GM19468 (cell line): ENCODE data around the gene CLSTN2.

Experiments
- ATAC-seq: cut with Tn5 transposase; IDR thresholded peaks from one replicate; pipeline ENCODE4 v1.9.1; 2021; ENCODE audit warnings: mild to moderate bottlenecking, moderate library complexity, moderate number of reproducible peaks; ENCODE audit not compliant: unreplicated experiment; ENCODE audit errors: extremely low read depth

CLSTN2 gene

DNA sequence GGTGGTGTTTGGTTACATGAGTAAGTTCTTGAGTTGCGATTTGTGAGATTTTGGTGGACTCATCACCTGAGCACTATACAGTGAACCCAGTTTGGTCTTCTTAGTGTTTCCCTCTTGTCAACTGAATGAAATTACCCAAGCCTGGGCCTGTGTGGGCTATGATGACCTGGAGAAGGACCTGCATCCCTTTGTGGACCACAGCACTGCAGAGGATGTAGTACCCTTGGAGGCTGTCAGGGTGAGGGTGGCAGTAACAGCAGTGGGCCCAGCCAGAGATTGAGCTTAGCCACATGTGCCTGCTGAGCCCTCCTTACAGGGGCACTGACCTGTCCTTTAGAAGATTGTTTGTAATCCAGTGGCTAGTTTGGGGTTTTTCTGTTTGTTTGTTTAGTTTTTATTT is 492.8 kb downstream of the CLSTN2 start:
- ATAC-seq, result no peak

DNA sequence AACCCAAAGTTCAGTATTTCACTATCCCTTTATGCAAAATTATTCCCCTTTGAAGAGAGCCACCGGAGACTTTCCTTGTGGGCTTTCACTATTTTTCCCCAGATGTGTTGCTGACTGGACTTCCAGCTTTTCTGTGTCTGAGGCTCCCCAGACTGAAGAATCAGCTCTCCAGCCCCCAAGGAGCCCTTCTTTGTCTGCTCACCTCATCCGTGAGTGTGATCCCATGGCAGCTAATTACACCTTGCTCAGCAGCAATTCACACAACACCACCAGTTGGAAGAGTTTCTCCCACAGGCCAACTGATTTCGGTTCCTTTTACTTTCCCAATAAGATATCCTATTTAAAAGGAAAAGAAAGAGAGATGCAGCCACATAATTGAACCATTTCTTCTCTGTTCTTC is 493.4 kb downstream of the CLSTN2 start:
- ATAC-seq, result no peak

DNA sequence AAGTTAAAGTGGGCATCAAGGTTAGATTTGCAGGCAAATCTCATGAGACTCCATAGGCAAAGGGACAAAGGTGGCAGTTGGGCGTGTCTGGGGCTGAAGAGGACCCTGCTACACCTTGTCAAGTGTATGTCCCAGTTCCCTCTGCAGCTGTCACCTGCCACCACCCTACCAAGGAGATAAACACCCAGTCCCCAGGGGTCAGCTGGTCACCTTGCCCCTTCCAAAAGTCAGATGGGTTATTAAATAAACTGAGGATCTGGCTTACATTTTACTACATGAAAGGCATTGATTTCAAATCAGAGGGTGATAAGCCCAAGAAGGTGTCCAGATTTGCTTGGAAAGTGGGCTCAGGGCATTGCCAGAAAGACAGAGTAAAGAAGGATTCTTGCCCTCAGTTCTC is 494.8 kb downstream of the CLSTN2 start:
- ATAC-seq, result no peak

DNA sequence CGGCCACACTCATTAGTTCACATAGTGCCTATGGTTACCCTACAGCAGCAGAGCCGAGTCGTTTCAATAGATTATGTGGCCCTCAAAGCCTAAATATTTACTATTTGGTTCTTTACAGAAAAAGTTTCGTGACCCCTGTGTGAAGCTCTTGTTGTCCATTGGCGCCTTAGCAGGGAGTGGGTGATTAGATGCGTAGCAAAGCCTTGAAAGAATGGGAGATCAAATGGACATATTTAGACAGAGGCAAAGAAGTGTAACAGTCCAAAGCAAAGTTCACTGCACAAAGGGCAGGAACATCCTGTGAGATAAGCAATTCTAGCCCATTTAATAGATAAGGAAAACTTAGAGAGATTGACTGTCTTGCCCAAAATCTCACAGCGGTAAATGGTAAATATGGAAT is 495.5 kb downstream of the CLSTN2 start:
- ATAC-seq, result no peak

DNA sequence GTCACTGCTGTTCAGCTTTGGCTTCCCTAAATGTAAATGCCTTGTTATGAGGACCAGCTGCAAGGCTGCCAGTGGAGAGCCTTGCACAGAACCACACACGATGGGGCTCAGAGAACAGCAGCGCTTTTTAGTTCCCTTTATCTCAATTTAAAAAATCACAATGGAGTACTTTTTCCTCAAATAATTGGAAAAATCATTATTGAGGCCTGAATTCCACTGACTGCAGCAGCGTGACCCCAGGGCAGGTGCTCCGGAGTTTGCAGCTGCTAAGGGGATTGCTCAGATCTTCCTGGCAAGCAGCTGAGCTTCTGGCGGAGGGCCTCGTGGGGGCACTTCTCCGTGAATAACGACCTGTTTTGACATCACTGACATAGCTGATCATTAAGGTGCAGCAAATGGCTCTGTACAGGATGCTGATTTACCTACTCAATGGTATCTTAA is 497.3 kb downstream of the CLSTN2 start:
- no peak for ATAC-seq

DNA sequence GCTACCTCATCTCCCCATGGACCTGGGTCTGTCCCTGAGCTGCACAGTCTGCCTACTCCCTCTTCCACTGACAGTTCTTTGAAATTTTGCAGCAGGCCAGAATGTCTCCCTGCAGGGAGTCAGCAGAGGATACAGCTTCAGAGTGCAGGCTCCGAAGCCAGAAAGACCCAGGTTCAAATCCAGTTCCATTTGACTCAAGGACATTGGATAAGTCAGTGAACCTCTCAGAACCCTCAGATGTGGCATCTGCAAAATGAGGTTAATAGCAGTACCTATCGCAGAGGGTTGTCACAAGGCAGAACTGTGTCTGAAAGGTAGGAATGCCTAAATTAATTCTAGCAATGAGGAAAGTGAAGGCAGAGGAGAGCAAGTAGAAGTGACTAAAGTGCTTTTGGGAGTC is 498.4 kb downstream of the CLSTN2 start:
- ATAC-seq, result no peak

DNA sequence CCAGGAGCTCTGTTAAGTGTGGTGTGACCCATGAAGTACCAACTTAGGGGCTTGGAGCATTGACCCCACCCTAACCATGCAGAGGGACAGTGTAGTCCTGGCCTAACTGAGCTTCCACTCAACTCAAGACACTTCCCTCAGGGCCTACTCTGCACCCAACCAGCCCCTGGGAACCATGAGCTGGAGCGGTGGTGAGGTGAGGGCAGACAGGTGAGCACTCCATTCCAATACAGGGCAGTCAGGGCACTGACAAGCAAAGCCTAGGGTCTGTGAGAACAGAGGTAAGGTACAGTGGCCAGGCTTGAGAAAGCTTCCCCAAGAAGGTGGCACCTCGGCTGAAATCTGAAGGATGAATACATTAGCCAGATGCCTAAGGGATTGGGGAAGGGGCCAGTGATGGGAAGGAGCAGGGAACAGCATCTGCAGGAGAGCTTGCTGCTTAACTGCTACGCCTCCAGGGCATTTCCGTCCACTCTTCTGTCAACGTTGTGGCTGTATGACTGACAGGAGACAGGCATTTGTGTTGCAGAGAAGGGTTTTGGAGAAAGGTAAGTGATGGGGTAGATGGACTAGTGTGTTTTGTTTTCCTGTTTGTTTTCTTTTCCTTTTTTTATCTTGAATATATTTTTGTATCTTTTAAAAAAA is 499.4 kb downstream of the CLSTN2 start:
- no peak for ATAC-seq

DNA sequence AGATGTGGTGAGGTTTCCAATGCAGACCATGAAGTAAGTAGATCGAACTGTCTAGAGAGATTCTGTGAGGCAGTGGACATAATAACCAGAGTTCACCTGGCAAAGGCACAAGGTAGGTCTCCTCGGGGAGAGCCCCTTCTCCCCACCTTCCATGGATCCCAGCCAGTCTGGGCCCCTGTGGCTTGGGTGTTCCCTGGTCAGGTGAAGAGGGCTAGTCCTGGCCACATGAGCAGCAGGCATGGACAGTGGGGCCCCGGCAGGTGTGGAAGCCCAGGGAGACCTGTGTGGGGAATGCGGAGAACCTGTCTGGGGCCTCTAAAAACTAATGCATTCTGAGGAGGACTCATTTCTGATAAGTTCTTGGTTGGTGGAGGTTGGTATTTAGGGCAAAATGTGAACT is 501.4 kb downstream of the CLSTN2 start:
- no peak for ATAC-seq

DNA sequence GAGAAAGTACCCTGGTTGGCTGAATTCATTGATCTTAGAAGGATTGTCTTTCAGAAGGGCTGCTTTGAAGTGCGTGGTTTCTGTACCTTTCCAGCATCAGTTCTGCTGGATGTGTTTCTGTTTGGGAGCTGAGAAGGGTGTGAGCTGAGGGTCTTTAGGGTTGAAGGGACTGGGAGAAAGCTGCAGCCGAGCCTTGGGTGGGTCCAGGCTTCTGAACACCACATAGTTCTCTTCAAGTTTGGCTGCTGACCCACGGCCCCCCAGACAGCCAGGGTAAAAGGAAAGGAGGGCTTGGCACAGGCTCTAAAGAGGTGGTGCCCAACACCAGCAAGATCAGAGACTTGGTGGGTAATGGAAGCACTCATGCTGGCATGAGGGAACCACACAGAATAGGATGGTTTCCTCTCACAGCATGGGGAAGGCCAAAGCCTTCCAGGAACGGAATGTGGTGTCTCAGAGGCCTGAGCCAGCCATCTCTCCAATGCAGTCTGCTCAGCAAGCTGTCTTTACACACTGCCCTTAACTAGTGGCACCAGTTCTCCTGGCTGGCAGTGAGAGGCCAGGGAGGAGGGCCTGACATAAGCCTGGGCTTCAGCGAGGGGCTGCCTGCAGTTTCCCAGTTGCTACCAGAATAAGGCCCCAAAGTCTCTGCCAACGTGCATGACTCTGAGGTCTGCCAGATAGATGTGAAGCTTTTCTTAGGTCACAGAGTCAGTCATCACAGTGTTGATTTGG is 503.9 kb downstream of the CLSTN2 start:
- no peak for ATAC-seq

DNA sequence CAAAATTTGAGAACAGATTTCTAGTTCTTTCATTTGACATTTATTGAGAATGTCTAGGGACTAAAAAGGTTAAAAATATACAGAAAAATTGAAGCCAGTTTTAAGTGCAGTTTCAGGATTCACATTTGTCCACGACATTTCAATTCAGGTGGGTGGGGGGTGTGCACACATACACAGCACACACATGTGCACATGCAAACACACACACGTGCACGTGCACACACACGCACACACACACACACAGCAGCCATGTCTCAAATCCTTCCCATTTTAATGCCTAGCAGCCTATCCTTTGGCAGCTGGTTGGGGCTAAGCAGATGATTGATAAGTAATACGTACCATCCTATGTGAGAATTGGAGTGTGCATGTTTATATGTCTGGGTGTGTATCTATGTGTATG is 504.5 kb downstream of the CLSTN2 start:
- no peak for ATAC-seq

DNA sequence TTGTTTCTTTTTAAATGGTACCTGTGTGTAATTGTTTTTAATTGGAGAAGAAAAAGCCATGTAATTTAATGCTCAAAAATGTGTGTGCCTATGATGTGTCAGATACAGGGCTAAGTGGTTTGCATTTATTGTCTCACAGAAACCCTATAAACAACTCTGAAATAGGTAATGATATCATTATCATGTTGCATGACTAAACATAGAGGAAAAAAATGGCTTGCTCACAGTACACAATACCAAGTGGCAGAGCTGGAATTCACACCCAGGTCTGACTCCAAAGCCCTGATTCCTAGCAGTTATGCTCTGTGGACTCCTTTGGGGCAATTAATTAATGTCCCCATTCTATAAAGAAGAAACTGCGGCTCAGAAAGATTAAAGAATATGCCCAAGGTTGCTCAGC is 505.5 kb downstream of the CLSTN2 start:
- no peak for ATAC-seq

DNA sequence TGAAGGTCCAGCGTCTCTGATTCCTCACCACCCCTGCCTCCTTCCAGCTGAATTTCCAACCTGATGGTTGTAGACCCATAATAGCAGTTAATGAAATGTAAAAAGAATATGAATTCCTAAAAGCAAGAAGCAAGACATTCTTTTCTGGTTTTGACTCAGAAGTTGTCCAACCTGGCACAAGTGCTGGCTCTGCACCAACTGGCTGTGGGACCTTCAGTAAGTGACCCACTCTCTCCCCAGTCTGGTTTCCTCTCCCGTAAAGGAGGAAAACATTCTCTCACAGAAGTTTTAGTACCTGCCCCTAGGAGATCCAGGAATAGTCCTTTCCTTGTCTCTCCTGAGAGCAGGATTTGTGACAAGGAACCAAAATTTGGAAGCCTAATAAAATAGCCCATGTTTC is 506.0 kb downstream of the CLSTN2 start:
- ATAC-seq, result no peak

DNA sequence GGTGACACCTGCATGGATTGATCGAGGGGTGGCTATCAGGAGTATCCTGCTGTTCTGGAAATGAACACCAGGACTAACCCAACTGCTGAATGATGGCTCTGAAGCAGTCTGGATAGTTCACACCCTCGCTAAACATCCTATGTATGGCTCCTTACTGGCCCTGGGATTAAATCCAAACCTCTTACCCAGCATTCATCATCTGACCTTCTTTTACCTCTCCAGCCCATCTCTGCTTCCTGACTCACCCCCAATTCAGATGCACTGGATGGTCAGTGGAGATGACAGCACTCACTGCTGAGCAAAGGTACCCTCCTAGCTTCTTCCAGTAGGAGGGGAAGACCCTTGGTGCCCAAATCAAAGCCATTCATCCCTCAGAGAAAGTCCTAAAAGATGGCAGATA is 507.6 kb downstream of the CLSTN2 start:
- no peak for ATAC-seq

DNA sequence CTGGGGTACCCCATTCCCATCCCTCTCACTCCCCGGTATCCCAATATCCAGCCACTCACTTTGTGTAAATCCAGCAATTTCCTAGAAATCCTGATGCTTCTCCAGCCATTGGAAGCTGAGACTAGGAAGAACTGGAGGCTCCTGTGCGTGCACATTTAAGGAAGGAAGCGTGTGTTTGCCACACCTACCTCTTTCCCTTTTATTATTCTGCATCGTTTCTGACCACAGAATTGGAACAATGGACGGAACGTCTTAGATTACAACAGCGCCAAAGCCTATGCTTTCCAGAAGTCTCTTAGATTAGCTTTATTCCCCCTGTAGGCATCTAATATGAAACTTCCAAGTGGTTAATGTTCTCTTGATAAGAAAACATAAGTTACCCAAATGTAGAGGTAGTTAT is 508.1 kb downstream of the CLSTN2 start:
- no peak for ATAC-seq

DNA sequence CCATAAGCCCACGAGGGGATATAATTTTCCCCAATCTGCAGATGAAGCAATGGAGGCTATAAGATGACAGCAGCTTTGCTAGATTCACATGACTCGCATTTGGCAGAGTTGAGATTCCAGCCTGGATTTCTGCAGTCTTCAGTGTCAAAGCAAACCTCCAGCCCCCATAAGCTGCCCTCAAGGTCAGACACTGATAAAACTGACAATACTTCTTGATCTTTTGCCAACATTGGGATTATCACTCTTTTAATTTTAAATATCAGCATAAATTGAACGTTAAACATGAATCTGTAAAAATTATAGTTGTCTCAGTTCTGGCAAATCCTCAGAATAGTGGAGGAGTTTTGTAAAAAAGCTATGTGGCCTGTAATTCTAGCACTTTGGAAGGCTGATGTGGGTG is 508.8 kb downstream of the CLSTN2 start:
- ATAC-seq, result no peak

DNA sequence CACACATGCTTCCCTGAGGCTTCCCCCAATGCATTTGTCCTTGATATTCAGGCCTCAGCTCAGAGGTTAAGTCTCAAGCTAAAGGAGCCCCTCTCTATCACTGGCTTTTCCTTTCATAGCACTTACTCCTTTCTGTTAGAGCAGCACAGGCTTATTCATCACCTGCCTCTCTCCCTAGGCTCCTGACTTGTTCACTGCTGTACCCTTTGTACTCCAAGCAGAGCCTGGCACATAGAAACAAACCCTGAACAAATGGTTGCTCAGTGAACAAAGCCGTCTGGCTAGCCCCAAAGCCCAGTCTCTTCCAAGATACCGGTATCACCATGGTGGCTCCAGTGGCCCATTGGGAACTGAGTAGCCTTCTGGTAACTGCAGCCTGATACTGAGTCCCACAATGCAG is 511.7 kb downstream of the CLSTN2 start:
- ATAC-seq, result no peak

DNA sequence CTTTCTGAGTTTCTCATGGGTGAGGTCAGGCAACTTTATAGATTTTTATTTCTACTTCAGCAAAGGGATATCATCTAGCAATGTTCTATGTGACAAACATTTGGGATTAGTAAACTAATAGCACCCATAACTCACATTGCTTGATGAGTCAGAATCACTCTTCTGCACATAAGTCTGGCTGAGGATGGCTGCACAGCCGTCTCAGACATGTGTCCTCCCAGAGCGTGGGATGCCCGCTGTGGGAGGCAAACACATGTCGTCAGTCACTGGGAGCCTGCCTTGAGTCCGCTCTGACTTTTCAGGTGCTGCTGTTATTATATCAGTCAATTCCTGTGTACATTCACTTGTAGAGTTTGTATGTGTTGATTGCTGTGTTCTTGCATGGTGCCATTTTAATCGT is 512.2 kb downstream of the CLSTN2 start:
- no peak for ATAC-seq

DNA sequence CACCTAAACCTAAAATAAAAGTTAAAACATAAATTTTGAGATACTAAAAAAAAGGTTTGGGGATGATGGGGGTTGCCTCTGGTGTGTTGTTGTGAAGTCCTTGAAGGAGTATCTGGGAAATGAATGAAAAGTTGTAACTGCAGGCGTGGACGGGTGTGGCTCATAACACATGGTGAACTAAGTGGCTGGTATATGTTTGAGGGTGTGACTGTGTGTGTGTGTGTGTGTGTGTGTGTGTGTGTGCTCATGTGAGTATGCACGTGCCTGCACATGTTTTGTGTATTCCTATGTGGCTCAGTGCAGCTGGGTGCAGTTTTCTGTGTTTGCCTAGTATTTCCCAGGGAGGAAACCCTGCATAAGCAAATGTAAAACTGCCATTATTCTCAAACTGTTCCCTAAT is 513.0 kb downstream of the CLSTN2 start:
- ATAC-seq, result no peak

DNA sequence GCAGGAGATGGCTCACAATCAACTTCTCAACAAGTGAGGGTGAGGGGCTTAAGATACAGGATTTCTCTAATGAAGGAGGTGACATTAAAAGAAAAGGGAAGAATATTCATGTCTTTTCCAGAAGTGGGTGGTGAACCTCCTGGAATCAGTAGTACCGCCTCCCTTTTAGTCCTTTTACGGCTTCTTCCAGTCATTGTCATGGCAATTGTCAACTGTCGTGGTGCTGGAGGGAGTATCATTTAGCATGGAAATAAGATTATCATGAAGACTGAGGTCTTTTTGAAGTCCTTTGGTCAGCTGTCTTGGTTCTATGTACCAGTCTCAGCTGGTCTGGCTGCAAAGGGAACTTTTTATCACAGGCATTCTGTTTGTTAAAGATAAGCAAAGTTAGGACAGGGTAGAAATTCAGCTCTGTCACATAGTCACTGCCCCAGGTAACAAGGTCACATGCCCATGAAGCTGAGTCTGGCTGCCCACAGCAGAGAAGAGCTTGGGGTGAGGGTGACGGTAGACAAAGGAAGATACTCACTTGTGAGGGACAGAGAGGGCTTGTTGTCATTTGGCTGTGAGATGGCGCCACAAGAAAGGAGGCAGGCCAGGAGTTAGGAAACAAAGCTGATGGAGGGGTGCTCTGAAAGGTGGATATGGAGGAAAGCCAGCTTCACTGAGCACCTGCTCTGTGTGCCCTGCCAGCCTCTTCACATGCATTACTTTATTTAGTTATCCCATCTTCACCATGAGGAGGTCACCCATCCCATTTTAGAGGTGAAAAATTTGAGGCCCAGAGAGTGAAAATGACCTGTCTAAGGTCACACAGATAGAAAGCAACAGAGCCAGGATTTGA is 514.6 kb downstream of the CLSTN2 start:
- no peak for ATAC-seq

DNA sequence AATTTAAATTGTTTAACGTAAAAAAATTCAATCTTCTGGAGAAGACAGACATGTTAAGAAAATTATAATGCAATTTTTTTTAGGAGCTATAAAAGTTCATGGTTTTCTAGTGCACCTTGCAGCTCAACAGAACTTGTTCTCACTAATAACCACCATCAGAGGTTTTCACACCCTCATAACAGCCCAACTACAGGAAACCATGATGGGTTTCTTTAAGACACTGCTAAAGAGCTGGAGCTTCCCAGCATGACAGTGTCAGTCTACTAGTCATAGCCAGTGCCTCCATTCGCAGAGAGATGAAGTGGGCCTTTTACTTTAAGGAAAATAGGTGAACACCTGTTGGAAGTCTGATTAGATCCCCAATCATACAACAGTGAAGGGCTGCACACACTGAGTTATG is 518.8 kb downstream of the CLSTN2 start:
- ATAC-seq, result no peak

DNA sequence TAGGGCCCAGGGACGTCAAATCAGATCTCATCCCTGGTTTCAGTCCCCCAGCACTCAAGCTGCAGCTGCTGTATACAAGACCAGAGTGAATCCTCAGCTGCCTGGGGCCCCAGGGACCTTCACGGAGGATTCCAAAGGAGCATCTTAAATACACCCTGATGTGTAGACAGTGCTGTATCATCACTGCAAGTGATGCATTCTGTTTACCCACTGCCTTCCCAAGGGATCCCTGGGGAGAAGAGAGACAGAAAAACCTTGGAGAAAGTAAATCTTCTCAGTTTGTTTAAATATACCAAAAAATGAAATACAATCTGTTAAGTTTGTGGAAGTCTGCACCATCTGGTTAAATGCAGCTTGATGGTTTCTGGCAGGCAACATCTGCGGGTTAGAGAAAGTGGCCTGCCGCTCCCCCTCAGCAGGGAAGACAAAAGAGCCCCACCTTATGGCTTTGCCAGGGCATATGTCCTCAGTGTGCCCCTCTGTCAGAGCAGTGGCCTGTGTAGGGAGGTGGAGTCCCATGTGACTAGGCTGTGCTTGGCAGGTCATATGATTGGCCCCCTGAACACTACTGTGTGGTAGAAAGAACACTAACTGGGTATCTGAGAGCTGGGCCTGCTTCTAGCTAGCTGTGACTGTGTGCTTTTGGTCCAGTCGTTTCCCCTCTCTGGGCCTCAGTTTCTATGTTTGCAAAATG is 520.7 kb downstream of the CLSTN2 start:
- ATAC-seq, result no peak
